PFSK-1 (cell line): ENCODE results near the gene CDH1.

Experiments
- FOXP2 ChIP-seq: optimal IDR thresholded peaks from 2 replicates; pipeline ENCODE3; 2011; ENCODE audit warnings: borderline replicate concordance, control low read depth, inconsistent platforms; ENCODE audit not compliant: insufficient read depth; ENCODE audit errors: extremely low read length, extremely low read depth
- POLR2AphosphoS5 ChIP-seq: IDR thresholded peaks from 2 replicates; pipeline ENCODE4 v1.6.1; 2012; ENCODE audit warnings: low read depth, mild to moderate bottlenecking, control low read depth, low read length, moderate library complexity
- REST ChIP-seq, 2 experiments: IDR thresholded peaks; 2 replicates each; pipeline versions ENCODE4 v1.6.1 to v1.8.0; 2011 to 2012; ENCODE audit warnings: low read depth in 2 of 2, low read length in 2 of 2, control low read depth in 1 of 2, inconsistent platforms in 1 of 2, mild to moderate bottlenecking in 1 of 2, moderate library complexity in 1 of 2; ENCODE audit not compliant: insufficient read depth in 1 of 2
- SIN3A ChIP-seq: IDR thresholded peaks from 2 replicates; pipeline ENCODE4 v1.6.1; 2012; ENCODE audit warnings: mild to moderate bottlenecking, low read length, moderate library complexity, borderline replicate concordance; ENCODE audit not compliant: insufficient read depth
- TAF1 ChIP-seq: IDR thresholded peaks from 2 replicates; pipeline ENCODE4 v1.6.1; 2012; ENCODE audit warnings: low read length, control low read depth, borderline replicate concordance; ENCODE audit not compliant: insufficient read depth

CDH1 gene

DNA sequence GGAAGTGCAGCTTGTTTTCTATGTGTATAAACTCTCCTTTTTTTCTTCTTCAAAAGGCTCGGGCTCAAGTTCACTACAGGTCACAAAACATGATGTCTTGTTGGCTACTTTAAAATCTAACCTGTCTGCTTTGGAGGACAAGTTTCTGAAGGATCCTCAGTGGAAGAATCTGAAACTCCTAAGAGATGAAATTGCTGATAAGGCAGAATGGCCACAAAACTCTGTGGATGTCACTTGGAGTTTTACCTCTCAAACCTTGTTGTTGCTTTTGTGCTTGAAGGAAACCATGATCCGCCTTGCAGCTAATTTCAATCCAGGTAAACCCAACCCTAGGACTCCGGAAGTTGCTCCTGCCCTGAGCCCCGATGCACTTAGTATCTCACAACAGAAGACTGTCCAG lies 122.7 kb downstream of the CDH1 start:
- TF ChIP-seq REST (IDR thresholded peaks at IDR 0.05; ENCODE audit: insufficient read depth in 1 of 2, low read depth in 2 of 2, low read length in 2 of 2) (no peak), FOXP2 (no peak), TAF1 (no peak), SIN3A (no peak), POLR2AphosphoS5 (no peak)

GRCh38 chr16:68860978-68861892 lies 124.1 kb downstream of the CDH1 start:
- TF ChIP-seq POLR2AphosphoS5 (no peak), SIN3A (no peak)

GRCh38 chr16:68866933-68867332 lies 129.8 kb downstream of the CDH1 start:
- TF ChIP-seq FOXP2 (no peak), SIN3A (no peak), TAF1 (no peak), REST (IDR thresholded peaks at IDR 0.05; ENCODE audit: insufficient read depth in 1 of 2, low read depth in 2 of 2, low read length in 2 of 2) (no peak), POLR2AphosphoS5 (no peak)

DNA sequence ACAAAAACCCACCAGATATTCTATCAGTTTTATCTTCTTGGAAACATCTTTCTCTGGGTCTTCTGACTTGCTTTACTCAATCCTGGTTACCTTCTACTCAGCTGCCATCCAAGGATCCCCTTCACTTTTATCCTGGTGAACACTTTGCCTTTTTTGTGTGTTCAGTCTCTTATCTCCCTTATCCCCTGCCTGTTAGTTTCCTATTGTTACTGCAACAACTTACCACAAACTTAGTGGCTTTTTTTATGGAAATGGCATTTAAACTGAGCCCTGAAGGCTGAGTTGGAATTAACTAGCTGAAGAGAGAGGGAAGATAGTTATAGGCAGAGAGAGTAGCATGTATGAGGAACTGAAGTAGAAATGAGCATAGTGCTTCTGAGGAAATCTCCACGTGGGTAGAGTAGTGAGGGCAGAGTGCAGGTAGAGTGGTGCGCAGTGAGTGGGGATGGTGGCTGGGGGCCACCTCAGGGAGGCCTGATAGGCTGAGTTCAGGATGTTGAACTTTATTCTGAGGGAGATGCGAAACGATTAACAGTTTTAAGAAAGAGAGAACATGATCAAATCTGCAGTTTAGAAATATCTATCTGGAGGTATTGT lies 132.5 kb downstream of the CDH1 start:
- TF ChIP-seq FOXP2 (no peak), TAF1 (no peak), POLR2AphosphoS5 (no peak), SIN3A (no peak), REST (IDR thresholded peaks at IDR 0.05; ENCODE audit: insufficient read depth in 1 of 2, low read depth in 2 of 2, low read length in 2 of 2) (no peak)

GRCh38 chr16:68873635-68874471 lies 136.8 kb downstream of the CDH1 start:
- no peak for TF ChIP-seq REST (IDR thresholded peaks at IDR 0.05; ENCODE audit: insufficient read depth in 1 of 2, low read depth in 2 of 2, low read length in 2 of 2)
- TF ChIP-seq POLR2AphosphoS5 = no peak
- no peak for TF ChIP-seq TAF1
- no peak for TF ChIP-seq SIN3A
- TF ChIP-seq FOXP2 = no peak
